ENCODE data around the gene ITGA1.

ITGA1 gene

DNA sequence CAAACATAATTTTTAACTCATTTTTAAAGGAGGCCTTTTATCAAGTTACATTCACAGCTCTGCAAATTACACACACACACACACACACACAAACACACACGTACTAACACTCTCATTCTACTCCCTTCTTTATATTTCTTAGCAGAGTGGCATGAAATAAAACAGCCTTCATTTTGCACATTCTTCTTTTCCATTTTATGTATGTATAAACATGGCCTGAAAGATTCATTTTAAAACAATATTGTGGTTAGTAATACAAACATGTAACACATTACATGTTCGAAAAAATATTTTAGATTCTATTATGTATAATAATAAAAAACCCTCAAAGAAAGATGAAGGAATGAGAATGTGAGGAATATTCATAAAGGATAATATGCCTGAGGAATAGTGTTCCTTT, 115.4 kb downstream of the ITGA1 start:
- no peak overlapping the region for H3K4me3 ChIP-seq (replicated peaks; ENCODE audit: low read depth, low read length)
- TF ChIP-seq, protein P1, sequence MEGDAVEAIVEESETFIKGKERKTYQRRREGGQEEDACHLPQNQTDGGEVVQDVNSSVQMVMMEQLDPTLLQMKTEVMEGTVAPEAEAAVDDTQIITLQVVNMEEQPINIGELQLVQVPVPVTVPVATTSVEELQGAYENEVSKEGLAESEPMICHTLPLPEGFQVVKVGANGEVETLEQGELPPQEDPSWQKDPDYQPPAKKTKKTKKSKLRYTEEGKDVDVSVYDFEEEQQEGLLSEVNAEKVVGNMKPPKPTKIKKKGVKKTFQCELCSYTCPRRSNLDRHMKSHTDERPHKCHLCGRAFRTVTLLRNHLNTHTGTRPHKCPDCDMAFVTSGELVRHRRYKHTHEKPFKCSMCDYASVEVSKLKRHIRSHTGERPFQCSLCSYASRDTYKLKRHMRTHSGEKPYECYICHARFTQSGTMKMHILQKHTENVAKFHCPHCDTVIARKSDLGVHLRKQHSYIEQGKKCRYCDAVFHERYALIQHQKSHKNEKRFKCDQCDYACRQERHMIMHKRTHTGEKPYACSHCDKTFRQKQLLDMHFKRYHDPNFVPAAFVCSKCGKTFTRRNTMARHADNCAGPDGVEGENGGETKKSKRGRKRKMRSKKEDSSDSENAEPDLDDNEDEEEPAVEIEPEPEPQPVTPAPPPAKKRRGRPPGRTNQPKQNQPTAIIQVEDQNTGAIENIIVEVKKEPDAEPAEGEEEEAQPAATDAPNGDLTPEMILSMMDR (IDR thresholded peaks at IDR 0.05; ENCODE audit: low read depth, low read length, missing control alignments), result no peak
- DNase-seq (ENCODE audit: extremely low read depth, low read depth), result no peak

DNA sequence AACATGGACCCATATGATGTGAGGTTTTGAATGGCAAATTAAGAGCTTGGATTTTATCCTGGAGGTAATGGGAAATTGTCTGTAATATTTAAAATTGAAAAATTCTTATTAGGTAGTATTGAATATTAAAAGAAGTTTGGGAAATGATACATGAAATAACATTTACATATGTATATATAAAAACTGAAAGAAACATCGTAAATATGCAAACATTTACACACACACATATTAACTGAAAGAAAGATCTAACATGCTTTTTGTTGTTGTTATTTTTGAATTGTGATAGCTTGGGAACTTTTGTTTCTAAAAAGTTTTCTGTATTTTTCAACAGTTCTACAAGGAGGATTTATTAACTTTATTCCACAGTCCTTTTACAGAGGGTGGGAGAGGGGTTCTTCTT, 118.6 kb downstream of the ITGA1 start:
- H3K4me3 ChIP-seq (replicated peaks; ENCODE audit: low read depth, low read length), result no peak overlapping the region
- no peak for DNase-seq (ENCODE audit: extremely low read depth, low read depth)
- TF ChIP-seq, protein P1 (IDR thresholded peaks at IDR 0.05; ENCODE audit: low read depth, low read length, missing control alignments), result no peak

DNA sequence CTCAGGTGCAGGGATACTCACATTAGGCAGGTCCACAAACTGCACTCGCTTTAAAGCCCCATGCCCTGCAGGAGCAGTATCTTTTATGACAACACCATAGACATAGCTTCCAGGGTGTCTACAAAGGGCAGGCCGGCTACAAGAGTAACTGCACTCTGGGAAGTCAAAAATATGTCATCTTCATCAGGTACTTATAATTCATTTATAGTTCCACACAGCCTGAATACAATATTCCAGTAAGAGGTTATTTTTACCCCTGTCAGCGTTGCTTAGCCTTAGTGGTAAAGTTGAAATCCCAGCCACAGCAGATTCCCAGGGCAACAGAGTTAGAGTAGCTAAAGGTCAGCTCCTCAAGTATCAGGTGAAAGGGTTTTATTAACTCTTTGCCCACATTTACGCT, 119.1 kb downstream of the ITGA1 start:
- H3K4me3 ChIP-seq (replicated peaks; ENCODE audit: low read depth, low read length), result no peak overlapping the region
- TF ChIP-seq, protein P1 (IDR thresholded peaks at IDR 0.05; ENCODE audit: low read depth, low read length, missing control alignments), result no peak
- DNase-seq (ENCODE audit: extremely low read depth, low read depth), result no peak

DNA sequence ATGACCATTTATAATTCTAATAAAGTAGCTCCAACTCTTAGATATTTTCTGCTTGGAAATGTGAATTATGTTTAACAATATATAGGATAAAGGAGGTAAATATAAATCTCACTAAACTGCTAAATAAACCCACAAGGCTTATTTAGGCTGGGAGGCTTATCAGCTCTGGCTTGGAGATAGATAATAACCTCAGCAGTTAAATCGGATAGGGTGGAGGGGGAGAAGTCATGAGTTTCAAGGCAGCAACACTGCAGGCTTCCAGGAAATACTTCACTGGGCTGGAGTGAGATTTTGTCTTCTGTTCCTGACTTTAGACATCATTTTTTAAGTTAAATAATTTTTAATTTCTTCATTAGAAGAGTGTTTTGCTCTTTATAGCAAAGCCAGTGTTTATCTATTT, 121.5 kb downstream of the ITGA1 start:
- TF ChIP-seq, protein P1 (IDR thresholded peaks at IDR 0.05; ENCODE audit: low read depth, low read length, missing control alignments), result no peak
- H3K4me3 ChIP-seq (replicated peaks; ENCODE audit: low read depth, low read length), result no peak overlapping the region
- DNase-seq (ENCODE audit: extremely low read depth, low read depth), result no peak

DNA sequence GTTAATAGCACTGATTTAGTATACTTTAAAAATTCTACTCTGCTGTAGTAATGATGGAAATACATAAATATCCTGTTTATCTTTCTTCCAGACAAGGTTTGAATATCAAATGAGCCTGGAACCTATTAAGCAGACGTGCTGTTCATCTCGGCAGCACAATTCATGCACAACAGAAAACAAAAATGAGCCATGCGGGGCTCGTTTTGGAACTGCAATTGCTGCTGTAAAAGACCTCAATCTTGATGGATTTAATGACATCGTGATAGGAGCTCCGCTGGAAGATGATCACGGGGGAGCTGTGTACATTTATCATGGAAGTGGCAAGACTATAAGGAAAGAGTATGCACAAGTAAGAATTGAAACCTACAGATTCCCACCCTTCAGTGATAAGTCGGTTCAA, 122.4 kb downstream of the ITGA1 start:
- TF ChIP-seq, protein P1 (IDR thresholded peaks at IDR 0.05; ENCODE audit: low read depth, low read length, missing control alignments), result no peak
- DNase-seq (ENCODE audit: extremely low read depth, low read depth), result no peak
- no peak overlapping the region for H3K4me3 ChIP-seq (replicated peaks; ENCODE audit: low read depth, low read length)

DNA sequence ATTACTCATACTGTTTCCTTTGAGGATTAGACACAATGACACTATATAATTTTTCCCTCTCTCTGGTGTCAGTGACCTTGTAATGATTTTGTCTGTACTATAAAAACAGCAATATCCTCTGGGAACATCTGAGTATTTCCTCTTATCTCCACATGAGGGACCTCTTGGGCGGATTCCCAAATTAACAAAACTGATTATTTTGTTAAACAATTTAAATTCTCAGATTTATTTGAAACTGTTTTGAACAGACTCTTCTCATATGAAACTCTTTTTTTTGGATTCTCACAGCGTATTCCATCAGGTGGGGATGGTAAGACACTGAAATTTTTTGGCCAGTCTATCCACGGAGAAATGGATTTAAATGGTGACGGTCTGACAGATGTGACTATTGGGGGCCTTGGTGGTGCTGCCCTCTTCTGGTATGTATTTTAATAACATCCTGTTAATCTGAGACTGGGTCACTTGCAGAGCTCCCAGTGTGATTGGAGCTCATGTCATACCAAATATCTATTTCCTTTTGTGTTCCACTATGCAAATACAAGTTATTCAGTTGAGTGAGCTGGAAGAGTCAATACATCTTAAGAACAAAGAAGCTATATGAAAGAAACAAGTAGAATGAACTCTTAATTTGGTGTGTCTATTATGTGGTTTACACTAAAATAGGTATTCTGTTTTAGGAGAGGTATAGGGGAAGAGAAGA, 127.6 kb downstream of the ITGA1 start:
- peak overlapping the region; percentile 12; the same call in 1 of the 2 replicates for H3K4me3 ChIP-seq (replicated peaks; ENCODE audit: low read depth, low read length)
- TF ChIP-seq, protein P1 (IDR thresholded peaks at IDR 0.05; ENCODE audit: low read depth, low read length, missing control alignments), result peak; percentile 51
- peak; percentile 60 for DNase-seq (ENCODE audit: extremely low read depth, low read depth)

DNA sequence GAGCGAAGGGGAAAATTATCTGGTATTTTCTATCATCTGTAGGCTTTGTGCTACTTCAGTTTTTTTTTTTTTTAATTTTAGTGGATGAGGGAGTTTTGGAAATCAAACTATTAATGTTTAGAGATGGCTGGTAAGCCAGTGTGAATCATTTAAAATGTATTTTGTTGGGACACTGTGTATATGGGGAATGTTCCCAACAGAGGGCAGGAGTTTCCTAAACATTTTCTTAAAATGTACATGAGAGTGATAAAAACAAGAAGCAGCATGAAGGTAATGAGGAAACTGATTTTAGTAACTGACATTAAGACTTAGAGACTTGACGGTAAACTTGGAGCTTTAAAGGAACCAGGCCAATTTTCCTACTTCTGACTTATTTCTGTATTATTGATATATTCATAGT, 133.2 kb downstream of the ITGA1 start:
- no peak for DNase-seq (ENCODE audit: extremely low read depth, low read depth)
- TF ChIP-seq, protein P1 (IDR thresholded peaks at IDR 0.05; ENCODE audit: low read depth, low read length, missing control alignments), result no peak
- no peak overlapping the region for H3K4me3 ChIP-seq (replicated peaks; ENCODE audit: low read depth, low read length)
